Skeletal muscle cell (primary cell): ENCODE measurements around the gene MCHR2.
"Not testable (repeated sequence)": the region's sequence is repeated elsewhere in the genome, so short reads cannot be mapped to it uniquely, and the experiment has no call there.

ENCODE experiments used
- DNase-seq: peaks from one replicate; pipeline ENCODE4 v3.0.0-alpha.2; 2010; ENCODE audit warnings: low read depth
- H3K4me3 ChIP-seq: 2 replicates; pipeline ENCODE4 v1.5.1; 2011; ENCODE audit warnings: low read depth, mild to moderate bottlenecking, control low read depth, low read length, moderate library complexity

MCHR2 gene, protein sequence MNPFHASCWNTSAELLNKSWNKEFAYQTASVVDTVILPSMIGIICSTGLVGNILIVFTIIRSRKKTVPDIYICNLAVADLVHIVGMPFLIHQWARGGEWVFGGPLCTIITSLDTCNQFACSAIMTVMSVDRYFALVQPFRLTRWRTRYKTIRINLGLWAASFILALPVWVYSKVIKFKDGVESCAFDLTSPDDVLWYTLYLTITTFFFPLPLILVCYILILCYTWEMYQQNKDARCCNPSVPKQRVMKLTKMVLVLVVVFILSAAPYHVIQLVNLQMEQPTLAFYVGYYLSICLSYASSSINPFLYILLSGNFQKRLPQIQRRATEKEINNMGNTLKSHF

DNA sequence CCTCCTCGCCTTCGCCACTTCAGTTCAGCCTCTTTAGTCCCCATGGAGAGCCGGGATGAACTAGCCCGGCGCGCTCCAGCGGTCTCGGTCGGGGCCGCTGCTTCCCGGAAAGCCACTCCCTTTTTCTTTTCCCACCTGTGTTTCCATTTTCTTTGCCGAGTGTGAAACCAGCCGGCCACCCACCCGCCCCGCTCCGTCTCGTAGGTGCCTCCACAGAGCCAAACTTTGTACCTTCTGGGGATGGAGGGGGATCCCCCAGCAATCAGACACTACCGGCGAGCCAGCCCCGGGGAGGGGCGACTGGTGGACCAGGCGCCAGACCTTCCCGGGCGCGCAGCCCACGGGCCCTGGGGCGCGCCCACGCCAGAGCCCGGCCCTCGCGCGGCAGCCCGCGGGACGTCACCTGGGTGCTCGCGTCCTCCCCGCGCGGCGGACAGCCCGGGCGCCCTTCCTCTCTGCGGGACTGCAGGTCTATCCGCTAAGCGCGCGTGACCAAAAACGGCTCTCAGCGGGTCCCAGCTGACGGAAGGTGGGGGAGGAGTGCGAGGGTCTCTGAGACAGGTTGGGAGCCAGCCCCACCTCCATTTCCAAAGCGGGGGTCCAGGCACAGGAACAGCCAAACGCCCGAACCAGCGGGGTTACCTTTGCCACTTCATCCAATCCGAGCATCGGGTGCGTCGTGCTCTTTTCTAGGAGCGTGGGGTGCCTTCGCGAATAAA, at the start of gene MCHR2:
Gene MCHR2 (minus strand): TSS at position 691 of the 719 bp plus-strand sequence. CDS start 38,076 bp downstream, outside the sequence.
- DNase-seq = no peak
- H3K4me3 ChIP-seq = peak within 1 kb of the TSS; percentile 40

DNA sequence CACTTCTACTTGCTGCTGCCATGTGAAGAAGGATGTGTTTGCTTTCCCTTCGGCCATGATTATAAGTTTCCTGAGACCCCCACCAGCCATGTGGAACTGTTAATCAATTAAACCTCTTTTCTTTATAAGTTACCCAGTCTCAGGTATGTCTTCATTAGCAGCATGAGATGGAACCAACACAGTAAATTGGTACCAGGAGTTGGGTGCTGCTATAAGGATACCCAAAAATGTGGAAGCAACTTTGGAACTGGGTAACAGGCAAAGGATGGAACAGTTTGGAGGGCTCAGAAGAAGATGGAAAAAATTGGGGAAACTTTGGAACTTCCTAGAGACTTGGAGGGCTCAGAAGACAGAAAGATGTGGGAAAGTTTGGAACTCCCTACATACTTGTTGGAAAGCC, 44.5 kb upstream of the MCHR2 start:
- DNase-seq, H3K4me3 ChIP-seq: not testable (repeated sequence)

DNA sequence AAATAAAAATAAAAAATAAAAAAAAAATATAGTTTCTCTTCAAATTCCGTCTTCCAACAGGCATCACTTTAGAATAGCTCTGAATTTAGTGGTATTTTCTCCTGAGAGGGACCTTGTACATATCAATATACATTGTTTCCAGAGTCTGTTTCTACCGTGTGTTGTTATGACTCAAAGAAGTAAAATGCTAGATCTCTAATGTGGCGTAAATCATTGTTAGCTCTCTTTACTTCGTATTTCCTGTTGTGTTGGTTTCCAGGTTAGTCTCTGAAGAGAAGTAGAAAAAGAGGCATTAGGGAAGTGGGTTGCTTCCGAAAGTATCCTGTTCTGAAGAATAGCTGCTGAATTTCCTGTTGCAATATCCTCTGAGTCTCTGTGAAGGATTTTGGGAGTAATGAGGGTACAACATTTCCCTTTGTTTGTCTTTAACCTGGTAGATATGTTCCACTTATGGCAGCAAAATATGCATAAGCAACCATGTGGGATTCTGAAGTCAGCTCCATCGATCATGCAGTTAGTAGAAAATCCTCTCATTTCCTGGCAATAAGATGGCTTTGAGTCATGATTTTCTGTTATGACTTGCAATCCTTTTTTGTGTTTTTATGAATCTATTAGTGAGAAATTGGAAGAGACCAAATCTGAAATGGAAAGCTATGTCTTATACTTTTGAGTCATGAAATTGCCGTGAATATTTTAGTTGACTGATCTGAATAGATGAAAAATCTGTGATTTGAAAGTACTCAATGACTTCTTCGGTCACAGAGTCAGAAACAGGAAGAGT, 42.0 kb upstream of the MCHR2 start:
- DNase-seq = no peak

DNA sequence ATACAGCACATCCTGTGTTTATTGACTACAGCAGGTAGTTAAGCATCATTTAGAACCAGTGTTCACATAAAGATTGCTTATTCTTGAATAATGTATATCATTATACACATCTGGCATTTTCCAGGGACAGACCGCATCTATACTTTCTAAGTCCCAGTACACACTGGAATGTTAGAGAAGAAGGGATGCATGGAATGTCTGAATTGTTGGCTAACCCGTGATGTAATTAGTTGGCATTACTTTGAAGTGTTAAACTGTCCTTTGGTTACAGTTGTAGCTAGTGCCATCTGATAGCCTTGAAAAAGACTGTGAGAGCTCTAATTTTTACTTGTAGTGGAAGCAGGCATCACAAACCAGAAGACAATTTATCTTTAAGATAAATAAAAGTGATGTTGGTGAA, 29.8 kb upstream of the MCHR2 start:
- no peak overlapping the region for H3K4me3 ChIP-seq

More for the DNA sequence above, 42.0 kb upstream of the MCHR2 start:
- H3K4me3 ChIP-seq = no peak overlapping the region

DNA sequence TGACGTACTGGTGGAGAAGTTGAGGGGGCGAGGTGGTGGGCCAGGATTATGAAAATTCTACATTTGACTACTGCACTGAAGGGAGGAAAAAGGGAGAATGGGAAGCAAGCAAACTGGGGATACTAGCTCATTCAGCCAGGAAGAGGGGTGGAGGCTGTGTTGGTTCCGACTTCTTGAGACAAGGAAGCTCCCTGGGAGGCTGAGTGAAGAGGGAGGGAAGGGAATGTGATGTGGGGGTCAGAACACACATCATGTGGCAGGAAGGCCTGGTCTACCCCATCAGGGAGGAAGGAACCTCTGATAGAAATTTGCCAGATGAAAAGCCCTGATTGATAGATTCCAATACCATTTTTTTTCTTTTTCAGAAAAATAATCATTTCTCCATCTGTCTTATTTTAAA, 28.8 kb upstream of the MCHR2 start:
- no peak for DNase-seq
- no peak overlapping the region for H3K4me3 ChIP-seq

More for the DNA sequence above, 29.8 kb upstream of the MCHR2 start:
- DNase-seq = no peak

DNA sequence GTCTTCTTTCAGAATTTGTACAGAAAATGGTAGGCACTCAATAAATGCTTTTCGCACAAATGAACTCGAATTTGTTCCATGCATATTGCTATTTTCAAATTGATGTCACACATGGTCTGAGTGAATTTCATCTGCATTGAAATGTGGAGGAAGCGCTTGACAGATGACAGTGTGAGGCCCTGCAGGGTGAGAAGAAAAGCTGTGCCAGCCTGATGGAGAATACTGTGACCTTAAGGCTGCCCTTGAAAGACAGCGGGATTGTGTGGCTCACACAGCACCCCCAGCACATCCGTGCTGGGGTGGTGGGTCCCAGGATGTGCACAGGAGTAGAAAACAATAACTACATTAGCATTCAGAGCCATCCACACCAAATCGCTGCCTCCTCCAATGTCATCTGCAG, 14.8 kb upstream of the MCHR2 start:
- no peak overlapping the region for H3K4me3 ChIP-seq
- DNase-seq = no peak

DNA sequence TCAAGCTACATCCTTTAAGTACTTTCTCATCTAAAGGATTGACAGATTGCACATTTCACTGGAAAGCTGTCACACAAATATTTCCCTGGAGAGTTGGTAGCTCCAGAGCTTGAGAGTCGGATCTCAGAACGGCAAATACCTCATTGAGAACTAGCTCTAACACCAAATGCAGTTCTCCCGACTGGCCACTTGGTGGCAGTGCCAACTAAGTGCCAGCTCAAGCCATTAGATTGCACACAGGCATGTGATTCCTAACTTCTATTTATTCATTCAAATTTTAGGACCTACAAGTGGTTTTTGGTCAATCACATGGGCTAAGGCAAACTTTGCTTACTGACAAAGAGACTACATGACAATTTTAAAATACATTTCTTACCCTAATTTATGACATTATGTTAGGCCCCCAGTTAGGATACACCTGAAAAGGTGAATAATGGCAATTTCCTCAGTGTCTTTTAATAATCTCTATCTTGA, 7.9 kb upstream of the MCHR2 start:
- DNase-seq = peak; percentile 11
- H3K4me3 ChIP-seq = no peak overlapping the region

DNA sequence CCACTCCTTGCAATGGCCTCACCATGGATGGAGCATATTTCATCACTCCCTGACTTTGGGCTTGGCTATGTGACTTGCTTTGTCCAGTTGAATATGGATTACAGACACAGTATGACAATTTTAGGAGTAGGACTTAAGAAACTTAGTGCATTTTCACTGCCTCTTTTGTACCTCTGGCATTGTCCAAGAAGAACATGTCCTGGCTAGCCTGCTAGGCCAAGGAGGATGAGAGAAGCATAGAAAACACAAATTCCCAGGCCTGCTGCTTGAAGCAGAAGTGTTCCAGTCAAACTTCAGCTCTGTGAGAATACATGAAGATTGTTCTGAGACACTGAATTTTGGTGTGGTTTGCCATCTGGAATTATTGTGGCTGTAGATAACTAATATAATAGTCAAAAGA, 3.1 kb upstream of the MCHR2 start:
- H3K4me3 ChIP-seq = no peak overlapping the region
- no peak for DNase-seq

DNA sequence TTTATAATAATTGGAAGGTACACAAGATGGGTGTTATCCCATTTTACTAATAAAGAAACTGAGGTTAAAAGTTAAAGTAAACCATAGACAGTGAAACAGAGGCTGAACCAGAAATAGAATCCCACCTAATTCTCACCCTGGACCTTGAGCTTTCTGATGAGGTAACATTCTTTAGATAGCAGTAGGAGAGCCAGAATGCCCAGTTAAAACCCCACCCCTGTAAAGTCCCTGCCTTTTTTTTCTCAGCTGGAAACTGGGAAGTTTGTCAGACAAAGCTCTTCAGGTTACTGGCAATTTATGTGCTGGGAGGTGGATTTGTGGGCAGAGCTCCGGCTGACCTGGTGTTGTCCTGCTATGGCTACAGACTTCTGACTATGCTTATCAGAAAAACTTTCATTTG, 1.9 kb upstream of the MCHR2 start:
- no peak for DNase-seq
- no peak overlapping the region for H3K4me3 ChIP-seq

DNA sequence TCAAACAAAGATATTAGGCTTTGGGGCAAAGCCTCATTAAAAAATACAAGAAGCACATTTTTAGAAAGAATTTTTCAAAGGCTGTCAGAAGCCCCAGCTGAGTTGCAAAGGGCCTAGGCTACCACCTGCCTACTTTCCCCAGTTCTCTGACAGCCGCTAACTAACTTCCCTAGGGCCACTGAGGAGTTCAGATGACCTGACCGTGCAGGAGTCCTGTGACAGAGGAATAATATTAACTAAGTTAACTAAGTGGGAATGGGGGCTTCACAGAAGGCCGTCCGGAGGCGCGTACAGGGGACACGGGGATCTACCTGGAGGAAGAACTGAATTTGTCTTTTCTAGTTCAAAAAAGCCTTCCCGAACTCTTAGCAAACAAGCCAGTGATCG, 884 bp downstream of the MCHR2 start:
- peak overlapping the region; percentile 40 for H3K4me3 ChIP-seq
- no peak for DNase-seq

DNA sequence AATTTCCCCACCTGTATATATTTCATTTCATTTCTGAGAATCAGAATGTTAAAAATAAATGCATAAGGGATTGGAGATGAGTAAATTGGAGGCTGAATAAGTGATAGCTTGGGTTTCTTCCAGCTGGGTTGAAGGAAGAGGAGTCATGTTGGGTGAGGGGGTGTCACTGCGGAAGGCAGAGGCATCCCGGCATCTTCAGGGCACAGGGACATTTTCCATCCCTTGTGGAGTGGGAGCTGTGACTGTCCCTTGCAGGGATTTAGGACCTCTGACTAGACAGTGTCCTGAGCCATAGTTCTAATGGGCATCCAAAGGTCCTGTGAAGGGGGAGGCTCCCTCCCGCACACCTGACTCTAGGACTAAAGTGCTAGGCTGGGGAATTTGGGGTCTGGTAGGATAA, 2.1 kb downstream of the MCHR2 start:
- no peak overlapping the region for H3K4me3 ChIP-seq
- no peak for DNase-seq

DNA sequence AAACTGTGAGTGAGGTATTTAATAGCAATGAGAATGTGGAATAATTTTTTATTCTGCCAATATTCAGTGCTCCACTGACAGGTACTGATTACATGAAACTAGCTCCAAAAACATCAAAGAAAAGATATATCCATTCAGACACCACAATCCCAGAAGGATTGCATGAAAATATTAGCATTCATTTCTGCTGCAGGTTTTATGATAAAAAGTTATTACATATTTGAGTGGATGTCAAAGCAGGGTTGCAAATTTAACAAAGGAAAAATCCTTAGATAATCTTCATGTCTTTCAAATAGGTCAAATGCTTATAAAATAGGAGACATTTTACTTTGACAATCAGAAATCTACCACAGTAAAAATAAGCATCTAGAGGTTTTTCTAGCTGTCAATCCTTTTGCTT, 13.3 kb downstream of the MCHR2 start:
- no peak overlapping the region for H3K4me3 ChIP-seq
- no peak for DNase-seq

DNA sequence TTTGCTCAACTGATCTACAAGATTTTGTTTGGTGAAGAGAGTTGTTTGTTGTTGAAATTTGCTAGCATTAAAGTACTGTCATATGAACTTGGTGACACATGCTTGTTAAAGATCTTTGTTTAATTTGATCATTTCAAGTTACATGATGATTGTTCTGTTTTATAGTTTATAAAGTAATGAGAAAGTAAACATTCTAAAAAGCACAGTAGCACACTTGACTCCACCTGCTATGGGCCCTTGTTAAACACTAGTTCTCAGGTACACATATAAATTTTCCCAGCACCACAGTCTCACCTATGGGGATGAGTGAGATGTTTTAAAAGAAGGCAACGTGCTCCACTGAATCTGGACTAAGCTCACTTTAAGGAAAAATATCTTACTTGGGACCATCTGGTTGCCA, 14.1 kb downstream of the MCHR2 start:
- no peak overlapping the region for H3K4me3 ChIP-seq
- no peak for DNase-seq

DNA sequence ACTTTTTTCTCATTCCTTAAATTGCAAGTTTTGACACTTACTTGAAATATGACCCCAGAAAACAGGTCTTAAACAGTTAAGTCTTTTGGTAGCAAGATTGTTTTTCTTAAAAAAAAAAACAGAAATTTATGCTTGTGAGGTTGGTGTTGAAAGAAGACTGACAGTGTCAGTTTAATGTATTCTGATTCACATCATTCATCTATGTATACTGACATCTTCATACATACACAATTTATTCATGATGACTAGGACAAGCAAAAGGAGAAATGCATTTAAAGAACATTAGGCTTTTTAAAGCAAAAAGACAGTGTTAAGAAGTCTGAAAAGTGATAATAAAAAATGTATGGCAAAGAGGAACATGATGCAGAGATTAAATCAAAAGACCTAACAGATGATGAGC, 27.0 kb downstream of the MCHR2 start:
- DNase-seq = no peak
- H3K4me3 ChIP-seq = no peak overlapping the region

DNA sequence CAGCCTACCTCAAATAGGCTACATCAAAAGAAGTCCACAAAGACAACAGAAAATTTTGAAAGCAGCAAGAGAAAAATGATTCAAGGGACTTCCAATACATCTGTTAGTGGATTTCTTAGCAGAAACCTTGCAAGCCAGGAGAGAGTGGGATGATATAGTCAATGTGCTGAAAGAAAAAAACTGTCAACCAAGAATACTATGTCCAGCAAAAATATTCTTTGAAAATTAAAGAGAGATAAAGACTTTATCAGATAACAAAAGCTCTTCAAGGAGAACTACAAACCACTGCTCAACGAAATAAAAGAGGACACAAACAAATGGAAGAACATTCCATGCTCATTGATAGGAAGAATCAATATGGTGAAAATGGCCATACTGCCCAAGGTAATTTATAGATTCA, 34.0 kb downstream of the MCHR2 start:
- no peak overlapping the region for H3K4me3 ChIP-seq
- no peak for DNase-seq

DNA sequence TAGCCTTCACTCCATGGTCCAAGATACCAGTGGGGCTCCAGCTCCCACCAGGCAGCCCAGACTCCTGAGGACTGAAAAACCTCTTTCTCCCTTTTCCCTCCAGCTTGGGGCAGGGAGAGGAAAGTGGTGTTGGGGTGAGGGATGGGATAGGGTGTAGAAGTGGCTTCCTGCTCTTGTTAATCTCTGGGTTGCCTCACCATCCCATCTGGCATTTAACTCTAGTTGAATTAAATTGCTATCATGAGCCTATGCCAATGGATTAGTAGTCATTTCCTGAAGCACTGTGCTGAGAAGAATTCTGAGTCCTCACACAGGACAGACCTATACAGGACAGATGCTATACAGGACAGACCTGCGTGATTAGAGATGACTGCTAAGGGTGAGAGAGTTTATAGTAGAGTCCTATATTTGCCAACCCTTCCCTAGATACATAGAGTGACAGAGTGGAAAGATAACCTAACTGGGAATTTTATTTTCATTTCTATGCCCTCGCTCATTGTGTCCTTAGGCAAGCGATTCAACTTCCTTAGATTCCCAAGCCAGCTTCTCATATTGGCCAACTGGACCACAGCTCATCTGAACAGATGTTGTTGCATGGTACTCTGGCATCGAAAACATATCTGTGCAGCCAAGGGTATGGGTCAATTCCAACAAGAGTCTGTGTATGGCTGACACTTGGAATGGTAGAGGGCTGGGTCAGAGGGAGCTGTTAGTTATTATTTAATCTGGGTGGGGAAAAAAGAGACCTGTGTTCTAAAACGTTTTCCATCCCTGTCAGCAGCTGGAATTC, 42.8 kb downstream of the MCHR2 start:
- no peak overlapping the region for H3K4me3 ChIP-seq
- no peak for DNase-seq

DNA sequence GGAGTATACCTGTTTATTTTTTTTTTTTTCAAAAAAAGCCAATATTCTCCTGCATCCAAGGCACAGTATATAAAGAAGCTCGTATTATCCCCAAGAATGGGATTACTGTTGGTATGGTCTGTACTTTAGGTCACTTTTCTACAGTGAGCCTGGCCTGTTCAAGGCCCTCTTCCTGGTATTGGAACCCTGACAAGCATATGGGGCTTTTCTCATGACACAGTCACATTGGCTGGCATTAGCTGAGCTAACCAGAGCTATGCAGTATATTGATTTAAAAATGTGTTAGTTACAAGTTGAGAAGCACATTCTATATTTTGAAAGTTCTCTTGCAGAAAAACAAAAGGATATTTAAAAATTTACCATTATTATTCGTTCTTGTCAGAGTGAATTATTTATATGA, 48.0 kb downstream of the MCHR2 start:
- DNase-seq = no peak
- H3K4me3 ChIP-seq = no peak overlapping the region

DNA sequence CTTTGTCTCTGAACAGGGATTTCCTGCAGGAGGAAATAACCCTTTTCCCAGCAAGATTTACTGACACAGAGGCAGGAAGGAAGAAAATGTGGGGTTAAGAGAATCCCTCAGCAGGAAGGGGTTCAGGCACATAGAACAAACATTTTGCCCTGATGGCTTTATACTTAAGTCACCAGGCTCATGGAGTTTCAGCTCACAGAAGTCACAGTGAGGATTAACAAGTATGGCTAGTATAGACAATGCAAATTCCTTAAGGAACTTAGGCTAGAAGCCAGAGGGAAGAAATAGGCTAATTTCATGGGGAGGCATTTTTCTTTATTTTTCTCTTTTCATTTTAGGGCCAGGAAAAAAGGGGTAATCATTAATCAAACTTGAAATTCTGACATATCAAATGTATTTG, 50.2 kb downstream of the MCHR2 start:
- H3K4me3 ChIP-seq = no peak overlapping the region
- DNase-seq = no peak

DNA sequence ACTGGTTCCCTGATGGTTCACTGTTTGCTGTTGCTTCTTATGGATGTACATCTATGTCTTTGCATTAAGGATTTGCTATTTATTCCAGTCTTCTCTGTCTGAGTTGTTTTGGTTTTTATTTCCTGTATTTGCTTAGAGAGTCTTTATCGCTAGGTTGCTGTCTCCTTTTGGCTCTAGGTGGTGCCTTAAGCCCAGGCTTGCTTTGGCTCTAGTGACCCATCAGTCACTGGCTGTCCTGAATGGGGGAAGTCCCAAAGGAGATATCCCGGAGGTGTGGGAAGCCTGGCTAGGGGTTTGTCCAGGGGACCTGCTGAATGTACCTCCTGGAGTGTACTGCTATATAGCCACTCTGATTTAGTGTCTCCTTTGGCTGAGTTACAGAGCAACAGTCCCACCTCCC, 53.4 kb downstream of the MCHR2 start:
- no peak overlapping the region for H3K4me3 ChIP-seq

More for the DNA sequence above, 53.4 kb downstream of the MCHR2 start:
- no peak for DNase-seq
